DMS114 treated with DMSO at 0.1 percent for 48 hours (cell line): ENCODE measurements around the gene CPEB1.

Experiments used
- DNase-seq: peaks from one replicate; lab custom pipeline; 2025; ENCODE audit not compliant: unreplicated experiment; lab: John Stamatoyannopoulos, UW

Gene CPEB1

GRCh38 chr15:82647045-82647834 is at the start of gene CPEB1:
Gene CPEB1, minus strand, starts transcription at chr15:82647363. Its CDS starts 18,904 bp downstream, at chr15:82628459.
- peak; percentile 40 for DNase-seq

GRCh38 chr15:82692171-82692570 is 45.0 kb upstream of the CPEB1 start:
- no peak for DNase-seq

- DNase-seq, result no peak
These were observed 42.0 kb upstream of the CPEB1 start for GRCh38 chr15:82689147-82689546.

- no peak for DNase-seq
These were observed 41.5 kb upstream of the CPEB1 start for GRCh38 chr15:82688691-82689090.

- DNase-seq, result no peak
These were observed 34.2 kb upstream of the CPEB1 start for GRCh38 chr15:82681371-82681770.

GRCh38 chr15:82680200-82681102 is 33.3 kb upstream of the CPEB1 start:
- DNase-seq, result peak; percentile 54

GRCh38 chr15:82679626-82680199 is 32.5 kb upstream of the CPEB1 start:
- no peak for DNase-seq

- no peak for DNase-seq
These were observed 30.7 kb upstream of the CPEB1 start for GRCh38 chr15:82677720-82678323.

GRCh38 chr15:82674873-82675272 is 27.7 kb upstream of the CPEB1 start:
- DNase-seq, result no peak

- no peak for DNase-seq
These were observed 23.5 kb upstream of the CPEB1 start for GRCh38 chr15:82670699-82671098.

GRCh38 chr15:82666606-82667005 is 19.4 kb upstream of the CPEB1 start:
- DNase-seq, result no peak

- no peak for DNase-seq
These were observed 16.9 kb upstream of the CPEB1 start for GRCh38 chr15:82664021-82664420.

- DNase-seq, result no peak
These were observed 16.0 kb upstream of the CPEB1 start for GRCh38 chr15:82663186-82663600.

GRCh38 chr15:82662641-82663040 is 15.5 kb upstream of the CPEB1 start:
- DNase-seq, result no peak

- no peak for DNase-seq
These were observed 13.2 kb upstream of the CPEB1 start for GRCh38 chr15:82660378-82660777.

- no peak for DNase-seq
These were observed 9.6 kb upstream of the CPEB1 start for GRCh38 chr15:82656641-82657266.

GRCh38 chr15:82655606-82656005 is 8.4 kb upstream of the CPEB1 start:
- DNase-seq, result no peak

- no peak for DNase-seq
These were observed 6.5 kb upstream of the CPEB1 start for GRCh38 chr15:82653483-82654168.

- no peak for DNase-seq
These were observed 4.5 kb upstream of the CPEB1 start for GRCh38 chr15:82651708-82652107.

- DNase-seq, result no peak
These were observed 3.0 kb upstream of the CPEB1 start for GRCh38 chr15:82650046-82650670.
